DMS53 treated with DMSO at 0.1 percent for 48 hours (cell line): Measurements from ENCODE around the gene PRDX5.
A peak's percentile ranks its signal among the peaks of the same experiment; 100 is the strongest.

Source experiments
- DNase-seq: peaks from one replicate; lab custom pipeline; 2025; ENCODE audit not compliant: unreplicated experiment; lab: John Stamatoyannopoulos, UW

PRDX5 gene

DNA sequence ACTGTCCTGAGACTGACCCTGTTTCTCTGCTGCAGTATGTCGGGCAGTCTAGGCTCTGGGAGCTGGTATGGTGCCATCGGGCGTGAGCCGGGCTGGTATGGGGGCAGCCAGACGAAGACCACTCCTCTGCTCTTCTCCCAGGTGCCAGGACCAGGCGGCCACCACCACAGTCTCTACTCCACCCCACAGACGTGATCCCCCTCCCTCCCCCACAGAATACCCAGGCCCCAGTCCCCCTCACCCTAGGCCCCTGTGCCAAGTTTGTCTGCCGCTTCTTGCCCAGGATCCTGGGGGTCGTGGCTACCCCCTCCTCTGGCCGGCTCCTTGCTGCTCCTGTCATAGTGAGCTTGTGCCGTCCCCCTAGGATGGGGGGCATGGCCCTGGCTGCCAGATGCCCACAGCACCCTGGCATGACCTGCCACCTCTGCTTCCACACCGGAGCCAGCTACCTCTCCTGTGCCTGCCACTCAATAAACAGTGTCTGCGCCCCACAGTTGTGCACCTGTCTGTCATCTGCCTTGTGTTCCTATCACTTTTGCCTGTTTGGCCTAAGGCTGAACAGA is 28.8 kb upstream of the PRDX5 start:
- DNase-seq: no peak

DNA sequence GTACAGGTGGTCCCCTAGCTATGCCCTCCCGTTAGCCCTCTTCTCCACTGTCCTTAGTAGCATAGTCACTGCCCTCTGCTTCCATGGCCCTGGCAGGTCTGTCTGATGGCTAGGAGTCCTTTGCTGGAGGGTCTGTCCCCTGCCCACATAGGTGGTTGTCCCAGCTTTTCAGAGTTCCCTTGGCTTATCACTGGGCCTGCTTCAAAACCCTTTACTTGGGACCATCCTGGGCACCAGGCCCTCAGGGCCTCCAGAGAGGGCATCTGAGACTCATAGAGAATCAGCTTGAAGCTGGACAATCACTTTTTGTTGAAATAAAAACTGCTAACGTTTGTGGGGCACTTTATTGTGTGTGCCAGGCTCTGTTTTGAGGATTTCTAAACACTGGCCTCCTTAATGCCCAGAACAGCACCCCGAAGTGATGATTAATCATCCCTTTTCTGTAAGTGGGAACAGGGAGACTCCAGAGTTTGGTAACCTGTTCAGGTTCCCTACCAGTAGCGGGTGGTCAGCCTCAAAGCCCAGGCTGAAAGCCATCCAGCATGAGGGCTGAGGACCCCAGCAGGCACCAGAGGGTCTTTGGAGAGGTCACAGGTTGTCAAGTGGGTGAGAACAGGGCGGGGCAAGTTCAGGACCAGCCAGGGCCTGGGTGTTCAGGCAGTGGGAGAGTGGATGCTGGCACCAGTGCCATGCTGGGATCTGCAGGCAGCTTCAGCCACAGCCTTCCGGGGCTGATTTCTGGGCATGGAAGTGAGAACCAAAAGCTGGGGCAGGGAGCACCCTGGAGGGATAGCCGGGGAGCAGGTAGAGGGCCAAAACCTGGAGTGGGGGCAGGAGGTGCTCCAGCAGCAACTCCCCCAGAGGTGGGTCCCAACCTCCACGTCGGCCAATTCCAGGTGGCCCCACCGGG is 27.3 kb upstream of the PRDX5 start:
- no peak for DNase-seq

DNA sequence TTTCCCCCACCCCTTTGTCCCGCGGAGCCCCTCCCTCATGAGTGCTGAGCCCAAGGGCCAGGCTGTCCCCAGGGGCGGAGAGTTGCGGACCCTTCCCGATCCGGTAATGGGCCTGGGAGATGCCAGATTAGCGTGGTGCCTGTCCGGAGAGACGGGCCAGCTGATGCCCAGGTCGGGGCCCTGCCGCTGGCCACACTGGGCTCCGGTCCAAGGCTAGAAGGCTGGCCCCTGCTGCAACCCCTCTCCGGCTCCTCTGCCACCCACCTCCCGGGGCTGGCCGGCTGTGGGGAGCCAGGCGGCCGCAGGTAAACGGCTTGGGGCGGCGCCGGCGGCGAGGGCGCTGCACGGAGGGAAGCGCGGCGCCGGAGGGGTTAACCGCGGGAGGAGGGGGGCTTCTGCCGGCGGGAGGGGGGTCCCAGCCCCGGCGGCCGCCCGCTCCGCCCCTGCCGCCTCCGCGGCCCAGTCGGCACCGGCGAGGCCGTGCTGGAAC is 26.6 kb upstream of the PRDX5 start, which contains the start of gene KCNK4:
TSS of gene KCNK4 (plus strand) at position 41 of the 490 bp plus-strand sequence. CDS start 1,717 bp downstream, outside the sequence.
- no peak for DNase-seq

DNA sequence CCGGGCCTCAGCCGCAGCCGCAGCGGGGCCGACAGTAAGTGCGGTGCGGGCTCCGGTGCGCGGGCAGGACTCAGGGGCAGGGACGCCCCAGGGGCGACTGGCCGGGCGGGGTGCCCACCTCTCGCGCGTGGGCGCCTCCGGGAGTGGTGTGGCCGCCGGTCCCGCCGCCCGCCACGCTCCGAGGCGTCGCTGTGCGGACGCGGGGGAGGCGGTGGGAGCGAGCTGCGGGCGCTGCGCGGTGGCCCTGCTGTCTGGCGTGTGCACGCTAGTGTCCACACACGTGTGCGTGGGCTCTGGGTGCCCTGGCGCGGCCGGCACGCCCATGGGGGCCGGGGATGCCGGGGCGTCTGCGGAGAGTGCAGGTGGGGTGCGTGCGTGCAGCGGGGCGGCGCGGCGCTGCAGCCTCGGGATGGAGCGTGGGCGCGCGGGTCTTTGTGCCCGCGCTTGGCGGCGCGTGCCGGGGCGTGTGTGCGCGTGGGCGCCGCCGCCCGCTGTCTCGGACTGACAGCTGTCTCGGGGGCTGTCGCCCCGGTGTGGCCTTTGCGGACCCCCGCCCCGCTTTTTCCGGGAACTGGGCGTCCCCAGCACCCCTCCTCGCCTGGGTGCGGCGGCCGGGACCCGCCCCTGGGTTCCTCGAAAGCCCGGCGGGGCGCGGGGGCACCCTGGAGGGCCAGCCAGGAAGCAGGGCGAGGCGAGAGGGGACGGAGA is 26.0 kb upstream of the PRDX5 start:
- DNase-seq: no peak

DNA sequence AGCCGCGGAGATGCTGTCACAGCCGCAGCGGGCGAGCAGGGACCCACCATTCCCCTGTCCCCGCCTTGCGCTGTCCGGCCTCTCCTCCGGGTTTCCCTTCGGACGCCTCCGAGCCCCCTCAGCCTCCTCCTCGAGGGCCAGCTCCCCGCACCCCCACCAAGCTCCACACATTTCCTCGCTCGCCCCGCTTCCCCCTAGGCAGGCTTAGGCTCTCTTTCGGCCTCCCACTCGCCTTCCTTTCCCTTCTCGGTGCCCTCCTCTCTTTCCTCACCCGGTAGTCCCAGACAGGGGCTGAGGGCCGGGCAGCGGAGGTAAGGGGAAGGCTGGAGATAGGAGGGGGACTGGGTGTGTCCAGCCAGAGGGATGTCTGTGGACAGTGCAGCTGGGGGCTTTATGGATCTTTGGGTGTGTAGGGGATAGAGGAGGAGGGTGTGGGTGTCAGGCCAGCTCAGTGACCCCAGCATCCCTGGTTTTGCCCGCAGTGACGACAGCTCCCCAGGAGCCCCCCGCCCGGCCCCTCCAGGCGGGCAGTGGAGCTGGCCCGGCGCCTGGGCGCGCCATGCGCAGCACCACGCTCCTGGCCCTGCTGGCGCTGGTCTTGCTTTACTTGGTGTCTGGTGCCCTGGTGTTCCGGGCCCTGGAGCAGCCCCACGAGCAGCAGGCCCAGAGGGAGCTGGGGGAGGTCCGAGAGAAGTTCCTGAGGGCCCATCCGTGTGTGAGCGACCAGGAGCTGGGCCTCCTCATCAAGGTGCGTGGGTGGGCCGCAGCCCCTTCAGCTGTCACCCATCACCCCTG is 25.3 kb upstream of the PRDX5 start:
- DNase-seq: no peak

DNA sequence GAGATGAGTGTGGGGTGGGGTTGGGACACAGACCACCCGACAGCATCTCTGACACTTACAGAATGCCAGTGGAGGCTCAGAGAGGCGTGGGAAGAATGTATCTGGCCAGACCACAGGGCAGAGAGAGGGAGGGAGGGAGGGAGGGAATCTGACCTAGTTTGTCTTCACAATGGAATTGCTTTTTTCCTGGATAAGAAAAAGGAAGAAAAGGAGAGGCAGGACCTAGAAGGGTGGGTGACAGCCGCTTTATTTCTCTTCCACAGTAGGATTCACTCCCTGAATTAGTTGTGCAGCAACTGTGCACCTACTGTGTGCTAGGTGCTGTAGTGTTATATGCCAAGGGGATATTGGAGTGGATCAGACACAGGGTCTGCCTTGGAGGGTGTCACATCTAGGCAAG is 23.1 kb upstream of the PRDX5 start:
- no peak for DNase-seq

DNA sequence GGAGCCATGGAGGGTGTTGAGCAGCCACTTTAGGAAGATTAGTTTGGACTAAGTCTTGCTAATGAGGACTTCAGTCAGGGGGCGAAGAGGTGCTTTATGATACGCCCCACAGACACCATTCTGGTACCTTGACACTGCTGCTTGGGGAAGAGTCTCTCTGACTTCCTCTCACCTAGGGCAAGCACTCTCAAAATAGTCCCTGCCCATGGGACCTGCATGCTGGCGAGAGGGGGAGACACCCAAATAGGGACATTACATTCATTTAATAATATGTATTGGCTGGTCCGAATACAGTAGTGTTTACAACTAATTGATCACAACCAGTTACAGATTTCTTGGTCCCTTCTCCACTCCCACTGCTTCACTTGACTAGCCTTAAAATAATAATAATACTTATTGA is 22.2 kb upstream of the PRDX5 start:
- DNase-seq: no peak

DNA sequence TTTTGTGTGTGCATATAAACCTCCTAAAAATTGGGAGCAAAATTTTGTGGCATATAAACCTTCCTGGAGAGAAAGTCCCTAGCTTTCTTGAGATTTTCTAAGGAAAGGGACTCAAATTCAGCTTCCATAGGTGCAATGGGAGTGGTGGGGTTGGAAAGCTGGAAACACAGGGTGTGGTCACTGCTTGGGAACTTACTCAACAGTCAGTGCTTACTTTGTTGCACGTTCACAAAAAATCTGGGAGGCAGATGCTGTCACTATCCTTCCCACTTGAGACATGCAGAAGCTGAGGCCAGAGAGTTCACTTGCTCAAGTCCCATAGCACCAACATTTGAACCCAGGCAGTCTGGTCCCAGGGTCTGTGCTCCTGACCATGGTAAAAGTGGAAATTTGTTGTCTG is 21.7 kb upstream of the PRDX5 start:
- DNase-seq: no peak

DNA sequence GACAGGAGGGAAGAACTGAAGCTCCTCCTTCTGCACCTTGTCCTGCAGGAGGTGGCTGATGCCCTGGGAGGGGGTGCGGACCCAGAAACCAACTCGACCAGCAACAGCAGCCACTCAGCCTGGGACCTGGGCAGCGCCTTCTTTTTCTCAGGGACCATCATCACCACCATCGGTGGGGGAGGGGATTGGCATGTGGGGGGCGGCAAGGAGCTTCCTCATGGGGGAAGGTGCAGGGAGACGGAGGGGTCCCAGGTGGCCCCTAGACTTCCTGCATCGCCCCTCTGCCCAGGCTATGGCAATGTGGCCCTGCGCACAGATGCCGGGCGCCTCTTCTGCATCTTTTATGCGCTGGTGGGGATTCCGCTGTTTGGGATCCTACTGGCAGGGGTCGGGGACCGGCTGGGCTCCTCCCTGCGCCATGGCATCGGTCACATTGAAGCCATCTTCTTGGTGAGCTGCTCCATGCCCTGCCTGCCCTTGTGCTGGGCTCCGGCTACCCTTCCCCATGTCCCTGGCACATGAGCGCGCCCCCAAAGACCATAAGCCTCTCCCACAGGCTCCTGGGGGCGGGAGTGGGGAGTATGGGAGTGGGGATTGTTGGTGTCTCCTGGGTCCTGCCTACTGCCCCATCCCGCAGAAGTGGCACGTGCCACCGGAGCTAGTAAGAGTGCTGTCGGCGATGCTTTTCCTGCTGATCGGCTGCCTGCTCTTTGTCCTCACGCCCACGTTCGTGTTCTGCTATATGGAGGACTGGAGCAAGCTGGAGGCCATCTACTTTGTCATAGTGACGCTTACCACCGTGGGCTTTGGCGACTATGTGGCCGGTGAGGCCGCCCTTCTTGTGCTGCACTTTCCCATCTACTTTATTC is 20.9 kb upstream of the PRDX5 start:
- DNase-seq: no peak

DNA sequence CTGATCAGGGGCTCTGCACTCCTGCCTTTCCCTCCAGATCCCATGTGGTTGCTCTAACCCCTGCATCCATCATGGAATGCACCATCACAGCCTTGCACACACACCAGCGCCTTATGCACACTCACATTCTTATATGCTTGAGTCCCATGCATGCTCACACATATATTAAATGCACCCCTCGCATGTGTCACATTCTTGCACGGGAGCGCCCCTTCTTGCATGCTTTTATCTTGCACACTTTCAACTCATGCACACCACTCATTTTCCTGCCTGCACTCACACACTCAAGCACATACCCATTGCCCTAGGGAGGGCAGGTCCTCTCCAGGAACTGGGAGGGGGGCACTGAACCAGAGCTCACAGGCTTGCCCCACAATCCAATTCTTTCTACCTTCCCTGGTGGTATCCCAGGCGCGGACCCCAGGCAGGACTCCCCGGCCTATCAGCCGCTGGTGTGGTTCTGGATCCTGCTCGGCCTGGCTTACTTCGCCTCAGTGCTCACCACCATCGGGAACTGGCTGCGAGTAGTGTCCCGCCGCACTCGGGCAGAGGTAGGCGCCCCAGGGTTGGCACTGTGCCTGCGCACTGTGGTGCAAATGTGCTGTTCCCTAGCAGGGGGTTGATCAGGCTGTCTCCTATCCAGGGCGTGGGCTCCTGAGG is 20.1 kb upstream of the PRDX5 start:
- DNase-seq: no peak

DNA sequence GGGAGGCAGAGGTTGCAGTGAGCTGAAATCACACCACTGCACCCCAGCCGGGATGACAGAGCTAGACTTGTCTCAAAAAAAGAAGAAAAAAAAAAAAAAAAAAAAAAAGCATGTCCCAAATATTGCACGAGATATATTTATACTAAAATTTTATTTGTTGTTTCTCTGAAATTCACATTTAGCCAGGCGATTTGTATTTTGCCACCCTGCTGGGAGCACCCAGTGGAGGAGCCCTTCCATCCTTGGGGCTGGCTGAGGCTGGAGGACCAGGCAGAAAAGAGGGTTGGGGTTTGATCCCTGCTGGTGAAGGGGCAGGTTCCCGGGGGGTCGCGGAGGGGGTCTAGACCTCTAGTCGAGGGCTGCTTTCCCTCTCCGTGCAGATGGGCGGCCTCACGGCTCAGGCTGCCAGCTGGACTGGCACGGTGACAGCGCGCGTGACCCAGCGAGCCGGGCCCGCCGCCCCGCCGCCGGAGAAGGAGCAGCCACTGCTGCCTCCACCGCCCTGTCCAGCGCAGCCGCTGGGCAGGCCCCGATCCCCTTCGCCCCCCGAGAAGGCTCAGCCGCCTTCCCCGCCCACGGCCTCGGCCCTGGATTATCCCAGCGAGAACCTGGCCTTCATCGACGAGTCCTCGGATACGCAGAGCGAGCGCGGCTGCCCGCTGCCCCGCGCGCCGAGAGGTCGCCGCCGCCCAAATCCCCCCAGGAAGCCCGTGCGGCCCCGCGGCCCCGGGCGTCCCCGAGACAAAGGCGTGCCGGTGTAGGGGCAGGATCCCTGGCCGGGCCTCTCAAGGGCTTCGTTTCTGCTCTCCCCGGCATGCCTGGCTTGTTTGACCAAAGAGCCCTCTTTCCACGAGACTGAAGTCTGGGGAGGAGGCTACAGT is 18.7 kb upstream of the PRDX5 start:
- DNase-seq: no peak

DNA sequence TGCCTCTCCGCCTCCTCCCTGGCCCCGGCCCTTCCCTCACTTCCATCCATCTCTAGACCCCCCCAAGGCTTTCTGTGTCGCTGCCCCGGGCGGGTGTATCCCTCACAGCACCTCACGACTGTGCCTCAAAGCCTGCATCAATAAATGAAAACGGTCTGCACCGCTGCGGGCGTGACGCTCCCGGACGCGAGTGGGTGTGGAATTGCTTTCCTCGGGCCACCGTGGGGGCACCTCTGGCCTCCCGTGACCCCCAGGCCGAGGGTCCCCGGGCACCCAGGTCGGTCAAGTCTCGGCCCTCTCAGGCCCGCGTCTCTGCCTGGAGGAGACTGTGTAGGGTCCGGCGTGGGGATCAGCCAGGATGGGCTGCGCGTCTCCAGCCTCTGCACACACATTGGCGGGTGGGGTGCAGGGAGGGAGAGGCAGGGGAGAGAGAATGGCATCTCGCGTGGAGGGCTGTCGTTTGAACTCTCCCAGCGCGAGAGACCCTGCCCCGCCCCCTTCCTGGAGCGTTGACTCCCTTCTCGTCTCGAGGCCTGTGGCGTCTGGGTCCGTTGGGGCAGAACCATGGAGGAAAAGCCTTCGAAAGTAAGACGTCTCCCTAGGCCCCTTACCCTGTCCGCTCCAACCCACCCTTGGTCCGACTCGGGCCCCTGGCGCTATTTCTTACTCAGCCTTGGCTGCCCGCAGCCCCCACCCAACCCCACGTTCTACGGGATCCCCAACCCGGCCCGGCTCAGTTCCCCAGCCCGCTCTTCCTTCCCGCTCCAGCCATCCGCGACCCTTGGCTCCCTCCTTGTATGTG is 17.9 kb upstream of the PRDX5 start, which contains the start of gene CATSPERZ:
TSS of gene CATSPERZ (plus strand) at position 512 of the 802 bp plus-strand sequence. CDS start at position 565, 53 bp downstream.
- DNase-seq: no peak

DNA sequence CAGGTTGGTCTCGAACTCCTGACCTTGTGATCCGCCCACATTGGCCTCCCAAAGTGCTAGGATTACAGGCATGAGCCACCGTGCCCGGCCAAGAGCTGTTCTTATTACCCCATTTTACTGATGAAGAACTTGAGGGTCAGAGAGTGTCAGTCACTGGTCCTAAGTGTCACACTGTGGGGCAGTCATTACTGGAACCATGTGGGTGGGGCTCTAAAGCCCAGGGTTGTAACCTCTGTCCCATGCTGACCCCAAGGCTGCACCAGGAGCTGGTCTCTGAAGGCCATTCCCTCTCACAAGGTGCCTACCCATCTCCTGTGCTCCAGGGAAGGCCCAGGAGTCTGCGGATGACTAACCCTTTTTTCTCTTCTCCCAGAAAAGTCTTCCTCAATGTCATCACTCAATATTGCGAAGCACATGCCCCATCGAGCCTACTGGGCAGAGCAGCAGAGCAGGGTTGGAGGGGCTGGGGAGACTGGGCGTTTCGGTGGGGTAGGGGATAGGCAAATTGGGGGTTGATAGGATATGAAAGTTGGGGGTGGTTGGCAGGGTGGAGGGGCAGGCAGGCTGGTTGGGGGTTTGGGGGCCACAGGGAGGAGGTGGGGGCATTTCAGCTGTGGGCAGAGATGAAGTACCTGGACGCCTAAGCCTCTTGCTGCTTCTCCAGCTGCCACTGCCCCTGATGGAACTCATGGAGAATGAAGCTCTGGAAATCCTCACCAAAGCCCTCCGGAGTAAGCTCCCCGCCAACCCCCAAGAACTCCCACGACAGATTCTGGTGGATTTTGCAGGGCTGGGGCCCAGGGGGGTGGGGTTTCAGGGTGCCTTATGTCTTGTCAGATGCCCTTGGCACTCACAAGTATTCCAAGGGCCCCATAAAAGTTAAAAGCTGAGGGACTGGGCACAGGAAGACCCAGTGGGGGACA is 14.6 kb upstream of the PRDX5 start:
- DNase-seq: no peak

DNA sequence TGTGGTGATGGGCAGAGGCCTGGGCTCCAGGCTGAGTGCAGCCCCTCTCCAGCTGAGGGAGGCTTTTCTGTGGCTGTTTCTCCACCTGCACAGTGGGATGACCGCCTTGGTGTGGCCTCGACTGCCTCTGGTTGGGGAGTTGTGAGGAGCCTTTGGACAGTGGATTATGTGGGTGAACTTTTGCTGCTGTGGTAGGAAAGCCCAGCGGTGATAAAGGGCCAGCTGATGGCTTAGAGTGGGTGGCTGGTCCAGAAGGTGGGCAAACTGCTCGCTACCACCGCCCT is 13.9 kb upstream of the PRDX5 start:
- DNase-seq: no peak

DNA sequence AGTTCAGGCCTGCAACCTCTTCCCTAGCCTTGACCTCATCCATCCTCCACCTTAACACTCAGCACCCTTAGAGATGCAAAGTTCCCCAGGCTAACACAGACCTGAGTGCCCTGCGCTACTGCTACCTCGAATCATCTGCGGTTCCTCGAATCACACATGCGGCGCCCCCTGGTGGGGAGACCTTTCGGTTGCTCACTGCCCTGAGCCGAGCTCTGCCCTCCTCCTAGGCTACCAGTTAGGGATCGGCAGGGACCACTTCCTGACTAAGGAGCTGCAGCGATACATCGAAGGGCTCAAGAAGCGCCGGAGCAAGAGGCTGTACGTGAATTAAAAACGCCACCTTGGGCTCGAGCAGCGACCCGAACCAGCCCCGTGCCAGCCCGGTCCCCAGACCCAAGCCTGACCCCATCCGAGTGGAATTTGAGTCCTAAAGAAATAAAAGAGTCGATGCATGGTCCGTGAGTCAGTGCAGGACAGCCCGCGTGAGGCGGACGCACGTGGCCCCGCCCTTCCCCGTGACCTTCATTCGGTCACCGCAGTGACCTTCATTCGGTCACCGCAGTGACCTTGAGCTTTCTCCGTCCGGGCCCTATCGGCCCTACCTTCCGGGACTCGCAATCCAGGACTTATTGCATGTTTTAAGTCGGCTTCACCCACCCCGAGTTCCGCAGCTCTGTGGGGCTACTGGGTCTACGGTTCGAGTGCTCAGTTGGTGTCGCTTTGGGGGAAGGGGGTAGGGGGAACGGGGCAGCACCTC is 13.4 kb upstream of the PRDX5 start:
- DNase-seq: peak; percentile 92

DNA sequence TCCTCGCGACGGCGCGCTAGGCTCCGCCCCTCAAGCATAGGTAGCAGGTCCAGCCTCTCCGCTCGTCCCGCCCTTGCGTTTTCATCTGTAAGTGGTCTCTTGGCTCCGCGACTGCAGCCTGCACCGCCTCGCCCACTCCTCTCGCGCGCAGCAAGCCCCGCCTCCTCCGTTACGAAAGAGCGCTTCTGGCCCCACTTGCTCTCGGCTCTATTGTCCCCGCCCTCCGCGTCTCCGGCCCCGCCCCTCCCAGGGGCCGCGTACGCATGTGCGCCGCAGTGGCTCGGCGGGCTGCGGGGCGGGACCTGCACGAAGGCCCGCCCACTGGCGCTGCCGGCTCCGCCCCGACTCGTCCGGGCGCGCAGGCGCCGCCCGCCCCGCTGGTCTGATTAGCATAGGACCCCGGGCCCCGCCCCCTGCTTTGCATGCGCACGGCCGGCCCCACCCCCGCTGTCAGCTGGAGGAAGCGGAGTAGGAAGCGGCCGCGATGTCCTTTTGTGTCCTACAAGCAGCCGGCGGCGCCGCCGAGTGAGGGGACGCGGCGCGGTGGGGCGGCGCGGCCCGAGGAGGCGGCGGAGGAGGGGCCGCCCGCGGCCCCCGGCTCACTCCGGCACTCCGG is 12.7 kb upstream of the PRDX5 start, which contains the start of gene ESRRA:
TSS of gene ESRRA (plus strand) at position 450 of the 616 bp plus-strand sequence. CDS start 1,656 bp downstream, outside the sequence.
- DNase-seq: peak; percentile 97
